GM12875 (cell line): ENCODE data around the gene LFNG.

Experiments used
- H3K4me3 ChIP-seq: one replicate; pipeline ENCODE4 v1.5.1; 2011; ENCODE audit warnings: low read depth, low read length, control low read depth
- CTCF ChIP-seq: IDR thresholded peaks from 2 replicates; pipeline ENCODE4 v1.5.1; 2011; ENCODE audit warnings: low read depth, mild to moderate bottlenecking, control low read depth, inconsistent platforms, low read length, moderate library complexity, borderline replicate concordance; ENCODE audit not compliant: insufficient read depth

The LFNG gene

GRCh38 chr7:2566348-2566889, 46.8 kb downstream of the LFNG start:
- TF ChIP-seq CTCF: no peak
- H3K4me3 ChIP-seq: no peak overlapping the region

GRCh38 chr7:2566890-2567678, 47.5 kb downstream of the LFNG start:
- TF ChIP-seq CTCF: peak; percentile 55
- no peak overlapping the region for H3K4me3 ChIP-seq

- TF ChIP-seq CTCF: peak; percentile 45
- H3K4me3 ChIP-seq: no peak overlapping the region
Observed at GRCh38 chr7:2567679-2568278, 48.2 kb downstream of the LFNG start.

- no peak for TF ChIP-seq CTCF
- H3K4me3 ChIP-seq: no peak overlapping the region
Observed at GRCh38 chr7:2568521-2569223, 49.1 kb downstream of the LFNG start.

- TF ChIP-seq CTCF: no peak
- no peak overlapping the region for H3K4me3 ChIP-seq
Observed at GRCh38 chr7:2569421-2569820, 49.8 kb downstream of the LFNG start.

GRCh38 chr7:2570021-2570420, 50.4 kb downstream of the LFNG start:
- no peak overlapping the region for H3K4me3 ChIP-seq
- no peak for TF ChIP-seq CTCF

DNA sequence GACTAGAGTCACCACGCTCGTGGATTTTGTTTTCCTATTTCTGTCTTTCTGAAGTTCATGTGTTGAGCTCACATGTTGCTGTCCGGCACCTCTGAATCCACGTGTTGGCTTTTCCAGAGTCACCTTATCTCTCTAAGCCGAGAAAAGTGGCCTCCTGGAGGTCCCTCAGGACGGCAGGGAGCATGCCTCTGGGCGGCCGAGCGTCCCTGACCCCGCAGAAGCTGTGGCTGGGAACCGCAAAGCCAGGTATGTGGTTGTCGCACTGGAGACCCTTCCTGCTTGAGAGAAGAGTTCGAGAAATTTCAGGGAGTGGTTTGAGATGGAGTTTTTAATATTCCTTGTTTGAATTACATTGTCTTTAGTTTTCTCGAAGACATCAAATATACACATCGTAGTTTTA, 51.8 kb downstream of the LFNG start:
- no peak overlapping the region for H3K4me3 ChIP-seq
- TF ChIP-seq CTCF: no peak
